ENCODE results near the gene IQCH.

The IQCH gene

DNA sequence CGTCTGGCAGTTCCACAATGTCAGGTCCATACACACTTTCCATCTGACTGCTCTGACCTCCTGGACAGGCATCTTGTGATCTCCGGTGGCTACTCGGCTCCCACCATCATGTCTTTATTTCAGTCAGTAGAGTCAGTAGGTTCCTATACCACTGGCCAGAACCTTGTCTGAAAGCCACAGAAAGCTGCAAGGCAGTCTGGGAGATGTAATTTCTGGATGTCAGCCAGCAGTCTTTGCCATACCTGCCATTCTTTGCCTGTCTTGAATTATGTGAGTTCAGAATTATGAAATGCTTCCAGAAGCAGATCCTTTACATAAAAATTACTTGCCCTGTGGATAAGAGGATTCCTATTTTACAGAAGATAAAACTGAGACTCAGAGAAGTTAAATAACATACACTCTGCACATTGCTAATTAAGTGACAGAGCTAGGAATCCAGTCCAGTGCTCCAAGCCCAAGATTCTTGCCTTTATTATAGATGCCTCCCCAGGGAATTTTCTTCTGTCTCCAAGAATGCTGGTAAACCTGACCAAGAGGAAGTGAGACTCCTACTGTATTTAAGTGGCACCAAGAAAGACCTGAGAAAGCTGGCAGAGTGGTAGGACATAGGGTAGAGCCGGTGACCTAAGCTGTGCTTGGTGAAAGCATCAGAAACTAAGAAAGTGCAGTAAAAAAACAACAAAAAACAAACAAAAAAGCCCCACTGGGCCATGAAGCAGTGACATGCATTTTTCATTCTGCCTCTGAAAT is 75.6 kb downstream of the IQCH start:
- TF ChIP-seq, protein P1, sequence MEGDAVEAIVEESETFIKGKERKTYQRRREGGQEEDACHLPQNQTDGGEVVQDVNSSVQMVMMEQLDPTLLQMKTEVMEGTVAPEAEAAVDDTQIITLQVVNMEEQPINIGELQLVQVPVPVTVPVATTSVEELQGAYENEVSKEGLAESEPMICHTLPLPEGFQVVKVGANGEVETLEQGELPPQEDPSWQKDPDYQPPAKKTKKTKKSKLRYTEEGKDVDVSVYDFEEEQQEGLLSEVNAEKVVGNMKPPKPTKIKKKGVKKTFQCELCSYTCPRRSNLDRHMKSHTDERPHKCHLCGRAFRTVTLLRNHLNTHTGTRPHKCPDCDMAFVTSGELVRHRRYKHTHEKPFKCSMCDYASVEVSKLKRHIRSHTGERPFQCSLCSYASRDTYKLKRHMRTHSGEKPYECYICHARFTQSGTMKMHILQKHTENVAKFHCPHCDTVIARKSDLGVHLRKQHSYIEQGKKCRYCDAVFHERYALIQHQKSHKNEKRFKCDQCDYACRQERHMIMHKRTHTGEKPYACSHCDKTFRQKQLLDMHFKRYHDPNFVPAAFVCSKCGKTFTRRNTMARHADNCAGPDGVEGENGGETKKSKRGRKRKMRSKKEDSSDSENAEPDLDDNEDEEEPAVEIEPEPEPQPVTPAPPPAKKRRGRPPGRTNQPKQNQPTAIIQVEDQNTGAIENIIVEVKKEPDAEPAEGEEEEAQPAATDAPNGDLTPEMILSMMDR (conservative IDR thresholded peaks at IDR 0.05; ENCODE audit: low read length): no peak
- no peak overlapping the region for H3K4me3 ChIP-seq (ENCODE audit: low read length)
- DNase-seq (ENCODE audit: low read depth): peak; percentile 9

DNA sequence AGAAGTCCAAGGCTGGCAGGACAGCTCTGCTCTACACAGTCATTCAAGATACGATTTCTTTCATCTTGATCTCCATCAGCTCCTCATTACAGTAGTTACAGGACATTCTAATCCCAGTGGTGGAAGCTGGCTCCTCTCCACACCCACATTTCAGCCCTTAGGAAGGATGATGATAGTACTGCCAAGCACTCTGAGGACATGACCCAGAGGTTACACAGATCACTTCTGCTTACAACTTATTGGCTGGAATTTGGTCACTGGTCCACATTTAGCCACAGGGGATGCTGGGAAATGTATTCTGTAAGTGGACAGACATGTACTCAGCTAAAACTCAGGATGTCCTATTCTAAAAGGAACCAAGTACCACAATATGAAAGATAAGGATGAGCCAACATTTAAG is 77.1 kb downstream of the IQCH start:
- no peak overlapping the region for H3K4me3 ChIP-seq (ENCODE audit: low read length)
- TF ChIP-seq, protein P1 (conservative IDR thresholded peaks at IDR 0.05; ENCODE audit: low read length): no peak
- DNase-seq (ENCODE audit: low read depth): peak; percentile 62

DNA sequence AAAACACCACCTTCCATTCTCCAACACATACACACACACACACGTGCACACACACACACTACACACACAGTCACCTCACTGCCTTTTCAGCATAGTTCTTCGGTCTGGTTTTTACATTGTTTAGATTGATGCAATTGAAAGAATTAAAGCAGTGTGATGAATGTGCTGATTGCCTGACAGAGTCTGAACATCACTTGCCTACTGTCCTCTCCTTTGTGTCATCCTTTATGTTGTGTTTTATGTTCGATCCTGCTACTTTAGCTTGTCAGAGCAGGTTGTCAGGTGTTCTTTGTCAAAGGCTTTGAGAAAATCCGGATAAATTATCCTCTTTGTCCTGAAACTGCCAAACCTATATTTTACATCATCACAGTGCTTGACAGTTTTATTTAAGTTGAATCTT is 80.4 kb downstream of the IQCH start:
- no peak for DNase-seq (ENCODE audit: low read depth)
- no peak overlapping the region for H3K4me3 ChIP-seq (ENCODE audit: low read length)
- TF ChIP-seq, protein P1 (conservative IDR thresholded peaks at IDR 0.05; ENCODE audit: low read length): no peak

DNA sequence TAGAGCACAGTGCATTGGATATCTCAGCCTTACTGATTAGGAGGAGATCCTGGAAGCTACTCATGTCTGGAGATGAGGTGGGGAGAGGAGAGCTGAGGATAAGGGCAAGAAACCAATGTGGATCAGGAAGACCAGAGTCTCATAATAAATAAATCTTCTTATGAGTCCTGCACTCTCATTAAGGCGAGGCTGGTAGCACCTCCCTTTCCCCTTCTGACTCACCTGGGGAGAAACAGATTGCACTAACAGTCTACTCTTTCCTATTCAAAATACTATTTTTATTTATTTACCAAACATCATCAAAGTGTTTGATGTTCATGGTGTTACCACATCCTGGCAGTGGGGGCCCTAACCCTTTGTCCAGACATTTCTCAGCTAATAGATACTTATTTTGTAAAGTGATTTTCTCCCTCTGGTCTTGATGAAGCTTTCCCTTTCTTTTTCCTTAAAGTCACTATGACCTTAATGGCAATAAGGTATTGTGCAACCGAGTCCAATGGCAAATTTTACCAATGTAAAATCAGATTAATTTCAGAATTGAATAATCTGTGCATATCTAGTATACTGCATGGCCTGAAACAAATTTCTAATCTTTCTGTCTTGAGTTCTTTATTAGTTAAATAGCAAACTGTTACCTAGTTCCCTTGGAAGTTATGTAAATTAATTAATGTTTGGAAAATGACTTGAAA is 81.1 kb downstream of the IQCH start:
- H3K4me3 ChIP-seq (ENCODE audit: low read length): no peak overlapping the region
- TF ChIP-seq, protein P1 (conservative IDR thresholded peaks at IDR 0.05; ENCODE audit: low read length): no peak
- no peak for DNase-seq (ENCODE audit: low read depth)

DNA sequence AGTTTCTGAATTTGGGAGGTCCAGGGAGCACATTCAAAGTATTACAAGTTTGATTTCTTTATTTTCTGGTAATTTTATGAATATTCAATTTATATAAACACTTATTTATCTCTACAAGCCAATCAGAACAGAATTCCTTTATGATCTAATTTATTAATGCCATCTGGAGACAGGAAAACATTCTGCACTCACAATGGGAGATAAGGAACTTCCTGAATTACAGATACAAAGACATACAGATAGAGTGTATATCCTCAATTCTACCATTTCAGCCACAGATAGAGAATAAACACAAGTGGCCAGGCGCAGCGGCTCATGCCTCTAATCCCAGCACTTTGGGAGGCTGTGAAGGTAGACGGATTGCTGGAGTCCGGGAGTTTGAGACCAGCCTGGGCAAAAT is 86.0 kb downstream of the IQCH start:
- H3K4me3 ChIP-seq (ENCODE audit: low read length): no peak overlapping the region
- TF ChIP-seq, protein P1 (conservative IDR thresholded peaks at IDR 0.05; ENCODE audit: low read length): no peak
- no peak for DNase-seq (ENCODE audit: low read depth)

DNA sequence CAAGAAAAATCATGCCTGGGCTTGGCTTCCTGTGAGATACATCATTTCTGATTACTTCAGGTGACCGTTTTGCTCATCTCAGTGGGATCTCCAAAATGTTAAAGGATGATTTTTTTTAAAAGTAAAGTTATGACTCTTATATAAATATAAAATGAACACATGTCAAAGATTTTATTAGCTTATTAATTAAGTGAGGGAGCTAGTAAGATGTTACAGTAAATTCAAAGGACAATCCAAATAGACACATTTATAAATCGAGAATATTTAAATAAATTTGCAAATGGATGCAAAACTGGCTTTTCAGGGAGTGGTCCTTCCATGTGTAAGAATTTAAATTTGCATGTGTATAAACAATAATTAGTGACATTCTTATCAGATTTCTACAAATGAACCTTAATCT is 87.0 kb downstream of the IQCH start:
- no peak overlapping the region for H3K4me3 ChIP-seq (ENCODE audit: low read length)
- TF ChIP-seq, protein P1 (conservative IDR thresholded peaks at IDR 0.05; ENCODE audit: low read length): no peak
- DNase-seq (ENCODE audit: low read depth): no peak

DNA sequence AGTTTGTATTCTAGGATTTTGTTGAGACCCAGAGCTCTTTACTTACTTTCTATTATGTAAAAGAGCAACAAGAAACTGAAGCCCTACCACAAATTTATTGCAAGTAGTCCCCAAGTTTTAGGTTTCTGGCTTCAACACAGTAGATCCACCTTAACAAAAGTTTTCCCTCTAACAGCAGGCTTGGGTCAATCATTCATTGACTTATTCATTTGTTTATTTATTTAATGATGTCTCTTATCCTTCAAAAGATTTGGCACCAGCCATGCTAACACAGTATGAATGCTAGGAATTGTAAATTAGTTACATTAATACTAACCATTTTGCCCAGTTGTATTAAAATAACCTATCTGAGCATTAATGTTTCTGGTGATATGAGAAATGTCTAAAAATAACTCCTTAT is 88.6 kb downstream of the IQCH start:
- H3K4me3 ChIP-seq (ENCODE audit: low read length): no peak overlapping the region
- no peak for DNase-seq (ENCODE audit: low read depth)
- TF ChIP-seq, protein P1 (conservative IDR thresholded peaks at IDR 0.05; ENCODE audit: low read length): no peak

All from AG10803 (cell line).